K562 (cell line): ENCODE measurements around the gene SEC14L5.

ENCODE experiments used
- SREBF2 ChIP-seq: sonication (generic); formaldehyde crosslinking; IDR thresholded peaks from 2 replicates; pipeline ENCODE4 v1.4.0; 2020; ENCODE audit warnings: mild to moderate bottlenecking, missing genetic modification reagents
- TF ChIP-seq, protein P1 (sequence below), 3 experiments: IDR thresholded peaks in 2 of 3; conservative IDR thresholded peaks in 1 of 3; 2 replicates each; pipeline ENCODE4 v1.5.1; 2011 to 2012; ENCODE audit warnings: low read length in 3 of 3, mild to moderate bottlenecking in 3 of 3, control low read depth in 2 of 3, improper control_type of control experiment in 1 of 3, inconsistent platforms in 1 of 3, low read depth in 1 of 3, mixed read lengths in 1 of 3, moderate library complexity in 1 of 3; ENCODE audit not compliant: insufficient read depth in 2 of 3
- TF ChIP-seq, protein P2 (sequence below), 2 experiments: fragments of 150-350 bp in 1 of 2; IDR thresholded peaks; 2 replicates each; pipeline ENCODE4 v1.6.1; 2012 to 2016; ENCODE audit warnings: low read depth in 2 of 2, low read length in 2 of 2, mild to moderate bottlenecking in 1 of 2, moderate library complexity in 1 of 2

DNA sequence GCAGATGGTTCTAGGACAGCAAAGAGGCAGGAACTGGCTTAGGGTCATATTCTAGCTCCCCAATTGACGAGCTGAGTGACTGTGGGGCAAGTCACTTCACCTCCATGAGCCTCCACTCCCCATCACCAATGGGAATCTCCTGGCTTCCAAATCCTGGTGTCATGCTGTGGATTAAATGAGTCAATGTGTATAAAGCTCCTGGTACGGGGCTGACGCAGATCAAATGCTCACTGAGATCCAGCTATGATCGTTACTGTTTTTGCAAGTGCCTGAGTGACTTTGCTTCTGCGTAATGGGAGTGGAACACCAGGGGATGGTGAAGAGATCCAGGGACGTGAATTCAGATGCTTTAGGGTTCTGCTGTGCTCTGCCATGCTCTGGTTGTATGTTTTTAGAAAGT, 2.4 kb downstream of the SEC14L5 start:
- no peak for TF ChIP-seq SREBF2
- TF ChIP-seq, protein P1, sequence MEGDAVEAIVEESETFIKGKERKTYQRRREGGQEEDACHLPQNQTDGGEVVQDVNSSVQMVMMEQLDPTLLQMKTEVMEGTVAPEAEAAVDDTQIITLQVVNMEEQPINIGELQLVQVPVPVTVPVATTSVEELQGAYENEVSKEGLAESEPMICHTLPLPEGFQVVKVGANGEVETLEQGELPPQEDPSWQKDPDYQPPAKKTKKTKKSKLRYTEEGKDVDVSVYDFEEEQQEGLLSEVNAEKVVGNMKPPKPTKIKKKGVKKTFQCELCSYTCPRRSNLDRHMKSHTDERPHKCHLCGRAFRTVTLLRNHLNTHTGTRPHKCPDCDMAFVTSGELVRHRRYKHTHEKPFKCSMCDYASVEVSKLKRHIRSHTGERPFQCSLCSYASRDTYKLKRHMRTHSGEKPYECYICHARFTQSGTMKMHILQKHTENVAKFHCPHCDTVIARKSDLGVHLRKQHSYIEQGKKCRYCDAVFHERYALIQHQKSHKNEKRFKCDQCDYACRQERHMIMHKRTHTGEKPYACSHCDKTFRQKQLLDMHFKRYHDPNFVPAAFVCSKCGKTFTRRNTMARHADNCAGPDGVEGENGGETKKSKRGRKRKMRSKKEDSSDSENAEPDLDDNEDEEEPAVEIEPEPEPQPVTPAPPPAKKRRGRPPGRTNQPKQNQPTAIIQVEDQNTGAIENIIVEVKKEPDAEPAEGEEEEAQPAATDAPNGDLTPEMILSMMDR (IDR thresholded peaks at IDR 0.05 in 2 of 3, conservative IDR thresholded peaks at IDR 0.05 in 1 of 3; ENCODE audit: insufficient read depth in 2 of 3, low read depth in 1 of 3, low read length in 3 of 3): no peak
- TF ChIP-seq, protein P2, sequence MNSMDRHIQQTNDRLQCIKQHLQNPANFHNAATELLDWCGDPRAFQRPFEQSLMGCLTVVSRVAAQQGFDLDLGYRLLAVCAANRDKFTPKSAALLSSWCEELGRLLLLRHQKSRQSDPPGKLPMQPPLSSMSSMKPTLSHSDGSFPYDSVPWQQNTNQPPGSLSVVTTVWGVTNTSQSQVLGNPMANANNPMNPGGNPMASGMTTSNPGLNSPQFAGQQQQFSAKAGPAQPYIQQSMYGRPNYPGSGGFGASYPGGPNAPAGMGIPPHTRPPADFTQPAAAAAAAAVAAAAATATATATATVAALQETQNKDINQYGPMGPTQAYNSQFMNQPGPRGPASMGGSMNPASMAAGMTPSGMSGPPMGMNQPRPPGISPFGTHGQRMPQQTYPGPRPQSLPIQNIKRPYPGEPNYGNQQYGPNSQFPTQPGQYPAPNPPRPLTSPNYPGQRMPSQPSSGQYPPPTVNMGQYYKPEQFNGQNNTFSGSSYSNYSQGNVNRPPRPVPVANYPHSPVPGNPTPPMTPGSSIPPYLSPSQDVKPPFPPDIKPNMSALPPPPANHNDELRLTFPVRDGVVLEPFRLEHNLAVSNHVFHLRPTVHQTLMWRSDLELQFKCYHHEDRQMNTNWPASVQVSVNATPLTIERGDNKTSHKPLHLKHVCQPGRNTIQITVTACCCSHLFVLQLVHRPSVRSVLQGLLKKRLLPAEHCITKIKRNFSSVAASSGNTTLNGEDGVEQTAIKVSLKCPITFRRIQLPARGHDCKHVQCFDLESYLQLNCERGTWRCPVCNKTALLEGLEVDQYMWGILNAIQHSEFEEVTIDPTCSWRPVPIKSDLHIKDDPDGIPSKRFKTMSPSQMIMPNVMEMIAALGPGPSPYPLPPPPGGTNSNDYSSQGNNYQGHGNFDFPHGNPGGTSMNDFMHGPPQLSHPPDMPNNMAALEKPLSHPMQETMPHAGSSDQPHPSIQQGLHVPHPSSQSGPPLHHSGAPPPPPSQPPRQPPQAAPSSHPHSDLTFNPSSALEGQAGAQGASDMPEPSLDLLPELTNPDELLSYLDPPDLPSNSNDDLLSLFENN (IDR thresholded peaks at IDR 0.05; ENCODE audit: low read depth in 2 of 2, low read length in 2 of 2): no peak
